ENCODE measurements around the gene CHN1.

GRCh38 chr2:174888646-174889271 lies 116.4 kb downstream of the CHN1 start:
- TF ChIP-seq TAF1 (IDR thresholded peaks at IDR 0.05; ENCODE audit: low read depth, low read length) (no peak), POLR2AphosphoS5 (IDR thresholded peaks at IDR 0.05; ENCODE audit: low read depth, low read length) (no peak)

Measured in GM12891 (cell line).